IMR-90 (cell line): ENCODE measurements around the gene SPSB4. TPM values are rescaled to one million over a fixed set of nuclear protein-coding genes. Genes with fewer than 3 reads are reported as not detected.

Experiments used
- ATAC-seq: fragments of 200-7000 bp; cut with Tn5 transposase; 2 replicates; pipeline ENCODE4 v1.9.1; 2020; ENCODE audit warnings: low read depth, mild to moderate bottlenecking, moderate library complexity
- BruUV-seq: library from RNA; stranded (reverse); fragments of 400-500 nt; replicated peaks from 2 replicates; lab custom pipeline; 2021; lab: Mats Ljungman, UMichigan
- CTCF ChIA-PET: fragments of 300-600 bp; formaldehyde crosslinking; extraction: SDS; loops from one replicate; lab custom pipeline; 2021; ENCODE audit warnings: antibody characterized with exemption; lab: Yijun Ruan, JAX
- POLR2A ChIA-PET: fragments of 300-600 bp; sonication (Branson Sonifier 250); formaldehyde crosslinking; loops from one replicate; lab custom pipeline; 2022; ENCODE audit warnings: antibody characterized with exemption; ENCODE audit not compliant: unreplicated experiment; lab: Charles Lee
- DNase-seq: peaks from one replicate; pipeline ENCODE4 v3.0.0; 2013
- H2AFZ ChIP-seq: replicated peaks from 2 replicates; pipeline ENCODE3; 2013; ENCODE audit warnings: low read length, mild to moderate bottlenecking; ENCODE audit not compliant: poor library complexity
- H2AK5ac ChIP-seq: 2 replicates; pipeline ENCODE4 v1.6.1; 2013; ENCODE audit warnings: low read depth, low read length, inconsistent platforms
- H2AK9ac ChIP-seq: replicated peaks from 2 replicates; pipeline ENCODE3; 2013; ENCODE audit warnings: mild to moderate bottlenecking, low read depth, low read length, moderate library complexity; ENCODE audit not compliant: poor library complexity
- H2BK120ac ChIP-seq: 2 replicates; pipeline ENCODE4 v1.6.1; 2013; ENCODE audit warnings: low read depth, low read length, inconsistent platforms
- H2BK15ac ChIP-seq: 3 replicates; pipeline ENCODE4 v1.6.1; 2013; ENCODE audit warnings: low read depth, low read length, inconsistent platforms
- H2BK20ac ChIP-seq: 2 replicates; pipeline ENCODE4 v1.6.1; 2013; ENCODE audit warnings: low read depth, mild to moderate bottlenecking, inconsistent platforms, low read length, moderate library complexity
- H2BK5ac ChIP-seq: 2 replicates; pipeline ENCODE4 v1.6.1; 2013; ENCODE audit warnings: mild to moderate bottlenecking, low read depth, low read length, inconsistent platforms; ENCODE audit not compliant: poor library complexity, severe bottlenecking
- H3K14ac ChIP-seq: replicated peaks from 2 replicates; pipeline ENCODE4 v1.6.1; 2013; ENCODE audit warnings: low read depth, low read length, inconsistent platforms
- H3K18ac ChIP-seq: 2 replicates; pipeline ENCODE4 v1.6.1; 2013; ENCODE audit warnings: low read depth, low read length, control low read depth
- H3K23ac ChIP-seq: 2 replicates; pipeline ENCODE4 v1.6.1; 2013; ENCODE audit warnings: low read depth, low read length, inconsistent platforms
- H3K27ac ChIP-seq: 2 replicates; pipeline ENCODE4 v1.5.1; 2013; ENCODE audit warnings: mild to moderate bottlenecking, control low read depth, low read length; ENCODE audit not compliant: insufficient read depth
- H3K27me3 ChIP-seq: 2 replicates; pipeline ENCODE4 v1.6.1; 2013; ENCODE audit warnings: low read length; ENCODE audit not compliant: control insufficient read depth, insufficient read depth
- H3K36me3 ChIP-seq: 2 replicates; pipeline ENCODE4 v1.6.1; 2013; ENCODE audit warnings: low read length, mixed read lengths; ENCODE audit not compliant: control insufficient read depth, insufficient read depth
- H3K4ac ChIP-seq: 2 replicates; pipeline ENCODE4 v1.6.1; 2013; ENCODE audit warnings: low read depth, low read length, inconsistent platforms
- H3K4me1 ChIP-seq: 2 replicates; pipeline ENCODE4 v1.6.1; 2013; ENCODE audit warnings: low read length, mixed read lengths; ENCODE audit not compliant: control insufficient read depth, insufficient read depth
- H3K4me2 ChIP-seq: 2 replicates; pipeline ENCODE4 v1.6.1; 2013; ENCODE audit warnings: low read depth, mild to moderate bottlenecking, control low read depth, low read length, moderate library complexity
- H3K4me3 ChIP-seq: 2 replicates; pipeline ENCODE4 v1.5.1; 2013; ENCODE audit warnings: low read depth, mild to moderate bottlenecking, control low read depth, low read length, moderate library complexity; ENCODE audit not compliant: insufficient read depth
- H3K56ac ChIP-seq: 2 replicates; pipeline ENCODE4 v1.6.1; 2013; ENCODE audit warnings: low read length, inconsistent platforms; ENCODE audit not compliant: insufficient read depth; ENCODE audit errors: extremely low read depth
- H3K79me1 ChIP-seq, 2 experiments: 2 replicates each; pipeline ENCODE4 v1.6.1; 2013; ENCODE audit warnings: low read length in 2 of 2, inconsistent platforms in 1 of 2, low read depth in 1 of 2
- H3K9ac ChIP-seq: 2 replicates; pipeline ENCODE4 v1.6.1; 2013; ENCODE audit warnings: low read depth, low read length, control low read depth
- H3K9me1 ChIP-seq: 2 replicates; pipeline ENCODE4 v1.6.1; 2013; ENCODE audit warnings: low read length, inconsistent platforms; ENCODE audit not compliant: insufficient read depth
- H3K9me3 ChIP-seq: 2 replicates; pipeline ENCODE4 v1.6.1; 2013; ENCODE audit warnings: low read length; ENCODE audit not compliant: control insufficient read depth, insufficient read depth
- H4K20me1 ChIP-seq: 2 replicates; pipeline ENCODE4 v1.6.1; 2013; ENCODE audit warnings: low read length, inconsistent platforms; ENCODE audit not compliant: insufficient read depth
- H4K5ac ChIP-seq: 2 replicates; pipeline ENCODE4 v1.6.1; 2013; ENCODE audit warnings: mild to moderate bottlenecking, low read depth, low read length, control low read depth
- H4K8ac ChIP-seq, 2 experiments: 2 replicates each; pipeline ENCODE4 v1.6.1; 2013; ENCODE audit warnings: low read depth in 2 of 2, low read length in 2 of 2, control low read depth in 1 of 2, inconsistent platforms in 1 of 2
- H4K91ac ChIP-seq: 2 replicates; pipeline ENCODE4 v1.6.1; 2013; ENCODE audit warnings: low read depth, low read length, inconsistent platforms; ENCODE audit not compliant: insufficient read depth
- BHLHE40 ChIP-seq: fragments of 150-350 bp; IDR thresholded peaks from 2 replicates; pipeline ENCODE4 v1.6.1; 2016; ENCODE audit warnings: mild to moderate bottlenecking, low read depth, low read length
- CEBPB ChIP-seq: IDR thresholded peaks from 2 replicates; pipeline ENCODE4 v1.6.1; 2012; ENCODE audit warnings: low read depth, low read length, improper control_type of control experiment
- CHD1 ChIP-seq: IDR thresholded peaks from 2 replicates; pipeline ENCODE4 v1.6.1; 2012; ENCODE audit warnings: low read depth, low read length, improper control_type of control experiment
- CTCF ChIP-seq: conservative IDR thresholded peaks from 2 replicates; pipeline ENCODE4 v1.5.1; 2012; ENCODE audit warnings: mild to moderate bottlenecking, low read depth, low read length, improper control_type of control experiment
- ELK1 ChIP-seq: fragments of 150-350 bp; IDR thresholded peaks from 2 replicates; pipeline ENCODE4 v1.6.1; 2016; ENCODE audit warnings: low read depth, mild to moderate bottlenecking, low read length, moderate library complexity, borderline replicate concordance
- FOS ChIP-seq: fragments of 150-350 bp; IDR thresholded peaks from 2 replicates; pipeline ENCODE4 v1.6.1; 2016; ENCODE audit warnings: low read depth, low read length
- MAFK ChIP-seq: IDR thresholded peaks from 2 replicates; pipeline ENCODE4 v1.6.1; 2012; ENCODE audit warnings: low read depth, low read length, improper control_type of control experiment
- MAZ ChIP-seq: IDR thresholded peaks from 2 replicates; pipeline ENCODE4 v1.6.1; 2012; ENCODE audit warnings: low read depth, mild to moderate bottlenecking, low read length, improper control_type of control experiment, moderate library complexity, borderline replicate concordance
- MXI1 ChIP-seq: IDR thresholded peaks from 2 replicates; pipeline ENCODE4 v1.6.1; 2012; ENCODE audit warnings: low read depth, mild to moderate bottlenecking, low read length, moderate library complexity, borderline replicate concordance
- NFE2L2 ChIP-seq: fragments of 150-350 bp; IDR thresholded peaks from 2 replicates; pipeline ENCODE4 v1.6.1; 2016; ENCODE audit warnings: low read depth, mild to moderate bottlenecking, low read length
- POLR2A ChIP-seq: IDR thresholded peaks from 2 replicates; pipeline ENCODE4 v1.6.1; 2012; ENCODE audit warnings: mild to moderate bottlenecking, low read depth, low read length
- RAD21 ChIP-seq: IDR thresholded peaks from 2 replicates; pipeline ENCODE4 v1.6.1; 2012; ENCODE audit warnings: low read length, improper control_type of control experiment
- RCOR1 ChIP-seq: IDR thresholded peaks from 2 replicates; pipeline ENCODE4 v1.6.1; 2012; ENCODE audit warnings: mild to moderate bottlenecking, low read length, improper control_type of control experiment; ENCODE audit not compliant: insufficient replicate concordance
- RFX5 ChIP-seq: IDR thresholded peaks from 2 replicates; pipeline ENCODE4 v1.8.0; 2012; ENCODE audit warnings: low read depth, mild to moderate bottlenecking, low read length, moderate library complexity
- SMC3 ChIP-seq: fragments of 150-350 bp; IDR thresholded peaks from 2 replicates; pipeline ENCODE4 v1.6.1; 2016; ENCODE audit warnings: low read depth, mild to moderate bottlenecking, antibody characterized with exemption, low read length, moderate library complexity
- WGBS, 2 experiments: methylation state at CpG; one replicate each; pipeline versions ENCODE4 v1.1.5 to v1.1.7; 2013; ENCODE audit warnings: missing lambda C conversion rate in 2 of 2; ENCODE audit not compliant: insufficient read length in 1 of 2; ENCODE audit errors: extremely low coverage in 2 of 2; 5-methylcytosine and 5-hydroxymethylcytosine counted together
- dilution Hi-C: fragments of 300-500 bp; cut with HindIII; formaldehyde crosslinking; loops from one replicate; pipeline ENCODE4 v1.14.3; 2018; ENCODE audit warnings: low sequenced_read_pairs; ENCODE audit not compliant: unreplicated experiment
- in situ Hi-C: fragments of 300-500 bp; cut with MboI; formaldehyde crosslinking; loops from 3 replicates; pipeline ENCODE4 v1.14.3; 2019; ENCODE audit warnings: low sequenced_read_pairs, inconsistent platforms, mixed read lengths
- intact Hi-C: fragments of 100-400 bp; cut with micrococcal nuclease; formaldehyde crosslinking; loops from 2 replicates; pipeline ENCODE4 v1.10.0; 2022
- polyA plus RNA-seq, 3 experiments: library from polyadenylated mRNA; depleted of rRNA; stranded (reverse); fragments of >200 nt; gene quantifications; 2 replicates each; pipeline ENCODE4 v1.2.3, GENCODE V29; 2012; ENCODE audit warnings: low replicate concordance in 1 of 3
- total RNA-seq: library from RNA; depleted of rRNA; stranded (reverse); fragments of >200 nt; gene quantifications from 2 replicates; pipeline ENCODE4 v1.2.3, GENCODE V29; 2012
- TF ChIP-seq, protein P1 (sequence below): fragments of 150-350 bp; IDR thresholded peaks from 2 replicates; pipeline ENCODE4 v1.6.1; 2017; ENCODE audit warnings: mild to moderate bottlenecking, antibody characterized with exemption, low read length, low read depth

Gene SPSB4
- total and polyA plus RNA-seq, 2 of the 4 experiments (the other 2 are of a cell fraction): not detected

- H3K9ac ChIP-seq: no peak overlapping the region
- no peak overlapping the region for H2BK20ac ChIP-seq
- H3K4me3 ChIP-seq: no peak overlapping the region
- no peaks in the 10 kb centered on the region for H3K79me1 ChIP-seq
- in situ Hi-C loops: loop anchor here (10.0 kb wide), 1 partner anchor 208 kb away; no protein-coding TSS in a partner anchor
- H3K36me3 ChIP-seq: no peaks in the 10 kb centered on the region
- BruUV-seq: no TSS peak
- H4K20me1 ChIP-seq: no peaks in the 10 kb centered on the region
- no peak overlapping the region for H3K56ac ChIP-seq
- H3K4ac ChIP-seq: no peak overlapping the region
- no peak overlapping the region for H2AK9ac ChIP-seq
- H2BK120ac ChIP-seq: no peak overlapping the region
- H3K4me2 ChIP-seq: no peak overlapping the region
- DNase-seq: no peak
- H3K18ac ChIP-seq: no peak overlapping the region
- no CpG with 5 or more reads among the region's 2 CpGs for WGBS, 2 experiments
- no peak overlapping the region for H2AFZ ChIP-seq
- H3K9me1 ChIP-seq: no peaks in the 10 kb centered on the region
- intact Hi-C loops: no loop called here
- H2BK5ac ChIP-seq: no peak overlapping the region
- CTCF ChIA-PET: interaction anchor here (0.6 kb wide), 1 partner anchor 181 kb away, joined by 3 read pairs; no protein-coding TSS in a partner anchor
- H4K8ac ChIP-seq: no peak overlapping the region
- TF ChIP-seq RCOR1 (no peak), NFE2L2 (no peak), BHLHE40 (no peak), CTCF (no peak), POLR2A (no peak), MAFK (no peak), CHD1 (no peak), RFX5 (no peak), ELK1 (no peak), FOS (no peak), RAD21 (no peak), MXI1 (no peak), SMC3 (no peak), MAZ (no peak), CEBPB (no peak)
- TF ChIP-seq, protein P1, sequence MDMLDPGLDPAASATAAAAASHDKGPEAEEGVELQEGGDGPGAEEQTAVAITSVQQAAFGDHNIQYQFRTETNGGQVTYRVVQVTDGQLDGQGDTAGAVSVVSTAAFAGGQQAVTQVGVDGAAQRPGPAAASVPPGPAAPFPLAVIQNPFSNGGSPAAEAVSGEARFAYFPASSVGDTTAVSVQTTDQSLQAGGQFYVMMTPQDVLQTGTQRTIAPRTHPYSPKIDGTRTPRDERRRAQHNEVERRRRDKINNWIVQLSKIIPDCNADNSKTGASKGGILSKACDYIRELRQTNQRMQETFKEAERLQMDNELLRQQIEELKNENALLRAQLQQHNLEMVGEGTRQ: no peak
- no peak overlapping the region for H4K5ac ChIP-seq
- H3K27me3 ChIP-seq: peaks cover 23% of the 10 kb centered on the region
- no peak overlapping the region for H2AK5ac ChIP-seq
- dilution Hi-C loops: no loop called here
- H2BK15ac ChIP-seq: no peak overlapping the region
- no peak overlapping the region for H3K14ac ChIP-seq
- POLR2A ChIA-PET: no interaction called here
- no peak overlapping the region for H3K23ac ChIP-seq
- H4K91ac ChIP-seq: no peak overlapping the region
- no peak overlapping the region for H3K27ac ChIP-seq
- no peaks in the 10 kb centered on the region for H3K9me3 ChIP-seq
- no peak for ATAC-seq
- no peaks in the 10 kb centered on the region for H3K4me1 ChIP-seq
Observed at GRCh38 chr3:141103067-141103466, 51.9 kb downstream of the SPSB4 start.
